ENCODE measurements around the gene VAT1L.
"Not testable (repeated sequence)": the region's sequence is repeated elsewhere in the genome, so short reads cannot be mapped to it uniquely, and the experiment has no call there.

VAT1L gene

GRCh38 chr16:77955127-77955526 is 166.8 kb downstream of the VAT1L start:
- DNase-seq (ENCODE audit: low read depth), result no peak

GRCh38 chr16:77956231-77956630 is 167.9 kb downstream of the VAT1L start:
- no peak for DNase-seq (ENCODE audit: low read depth)

DNA sequence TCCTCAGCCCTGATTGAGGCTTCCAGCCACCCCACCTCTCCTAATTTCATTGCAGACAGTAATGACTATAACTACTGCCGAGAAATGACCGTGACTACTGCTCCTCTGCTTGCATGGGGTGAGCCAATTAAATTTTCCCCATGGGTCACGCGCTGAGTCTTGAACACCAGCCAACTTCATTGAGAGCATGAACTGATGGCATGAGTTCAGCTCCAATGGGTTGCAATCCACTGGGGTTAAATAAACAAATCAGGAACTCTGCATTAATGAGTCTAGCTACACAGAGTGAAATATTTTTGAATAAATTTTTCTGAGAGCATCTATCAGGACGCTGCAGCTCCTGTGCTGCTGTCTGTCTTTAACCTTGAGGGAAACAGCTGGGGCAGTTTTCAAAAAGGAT is 172.4 kb downstream of the VAT1L start:
- no peak for DNase-seq (ENCODE audit: low read depth)

DNA sequence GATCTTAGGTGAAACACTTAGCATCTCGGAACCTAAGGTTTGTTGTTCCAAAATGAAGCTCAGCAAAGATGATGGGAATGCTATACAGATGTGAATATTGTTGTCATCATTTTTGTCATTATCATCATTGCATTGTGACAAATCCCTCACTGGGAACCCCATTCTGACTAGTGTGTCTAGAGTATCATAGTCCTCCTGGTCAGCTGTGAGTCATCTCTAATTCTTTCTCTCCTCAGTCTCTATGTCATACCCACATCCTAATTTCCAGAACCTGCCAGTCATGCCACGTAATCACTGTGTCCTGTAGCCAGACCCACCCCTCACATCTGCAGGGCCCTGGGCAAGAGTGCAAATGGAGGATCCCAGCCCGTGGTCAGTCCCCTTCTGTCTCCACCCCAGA is 173.4 kb downstream of the VAT1L start:
- no peak for DNase-seq (ENCODE audit: low read depth)

- no peak for DNase-seq (ENCODE audit: low read depth)
Observed at GRCh38 chr16:77962689-77963088, 174.3 kb downstream of the VAT1L start.

- no peak for DNase-seq (ENCODE audit: low read depth)
Observed at GRCh38 chr16:77963185-77964044, 175.1 kb downstream of the VAT1L start.

GRCh38 chr16:77965346-77965745 is 177.0 kb downstream of the VAT1L start:
- DNase-seq (ENCODE audit: low read depth), result no peak

DNA sequence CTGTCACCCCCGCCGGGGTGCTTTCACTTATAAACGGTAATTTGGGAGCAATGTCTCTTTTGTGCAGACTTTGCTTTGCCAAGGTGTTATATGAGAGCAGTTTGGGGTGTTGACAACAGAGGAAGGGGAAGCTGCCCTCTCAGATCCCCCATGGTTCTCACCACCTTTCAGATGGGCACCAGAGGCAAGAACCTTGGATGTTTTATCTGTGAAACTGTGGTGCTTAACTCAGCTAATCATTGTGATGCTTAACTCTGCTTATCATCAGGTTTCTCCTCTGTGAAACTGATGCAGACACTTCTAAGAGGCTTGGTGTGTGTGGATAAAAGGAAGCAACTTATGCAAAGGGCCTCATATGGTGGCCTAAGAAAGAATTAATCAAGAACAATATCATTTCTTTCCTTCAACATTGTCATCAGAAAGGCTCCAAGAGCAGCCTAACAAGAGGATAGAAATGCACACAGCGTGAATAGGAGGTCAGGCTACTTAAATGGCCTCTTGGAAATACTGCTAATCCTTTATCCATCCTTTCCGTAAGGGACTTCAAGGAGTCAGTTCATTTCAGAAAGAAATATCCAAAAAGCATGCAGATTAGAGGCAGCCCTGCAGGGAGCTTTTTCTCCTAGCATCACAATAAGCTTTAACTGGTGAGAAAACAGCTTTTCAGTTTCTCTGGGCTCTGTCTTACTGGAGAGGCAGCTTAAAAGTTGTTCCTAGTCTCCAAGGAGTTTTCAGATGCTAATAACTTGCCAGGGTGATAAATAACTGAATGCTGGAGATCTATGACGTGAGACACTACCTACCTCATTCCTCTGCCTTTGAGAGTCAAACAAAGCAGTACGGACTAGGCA is 178.9 kb downstream of the VAT1L start:
- no peak for DNase-seq (ENCODE audit: low read depth)

GRCh38 chr16:77969861-77970260 is 181.5 kb downstream of the VAT1L start:
- no peak for DNase-seq (ENCODE audit: low read depth)

DNA sequence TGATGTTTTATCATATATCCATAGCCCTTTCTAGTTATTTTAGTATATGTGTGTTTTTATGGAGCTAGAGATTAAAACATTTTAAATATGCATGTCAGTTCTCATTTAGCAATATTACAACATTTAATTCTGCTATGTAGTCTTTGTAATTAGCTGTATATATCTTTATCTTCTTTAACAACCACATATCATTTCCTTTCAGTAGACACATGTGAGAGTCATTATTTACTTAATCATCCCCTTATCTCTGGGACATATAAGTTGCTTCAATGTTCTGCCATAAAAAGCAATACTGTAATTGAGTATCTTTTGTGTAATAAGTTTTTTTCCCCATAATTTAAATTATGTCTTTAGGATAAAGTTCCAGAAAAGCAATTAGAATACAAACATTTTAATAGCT is 182.0 kb downstream of the VAT1L start:
- DNase-seq (ENCODE audit: low read depth), result no peak

- peak; percentile 63 for DNase-seq (ENCODE audit: low read depth)
Observed at GRCh38 chr16:77971306-77972061, 183.1 kb downstream of the VAT1L start.

DNA sequence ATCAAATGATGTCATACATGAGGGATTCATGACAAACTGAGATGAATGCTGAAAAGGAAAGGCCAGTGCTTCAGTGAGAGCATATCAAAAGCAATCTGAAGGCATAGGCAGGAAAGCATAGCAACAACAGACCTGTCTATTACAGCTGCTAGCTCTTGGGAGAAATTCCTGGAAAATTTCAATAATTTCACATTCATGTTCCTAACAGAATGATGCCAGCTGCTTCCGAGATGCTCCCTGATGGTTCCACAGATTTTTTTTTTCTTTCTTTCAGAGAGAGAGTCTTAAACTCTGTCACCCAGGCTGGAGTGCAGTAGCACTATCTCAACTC is 183.7 kb downstream of the VAT1L start:
- no peak for DNase-seq (ENCODE audit: low read depth)

GRCh38 chr16:77974883-77975282 is 186.5 kb downstream of the VAT1L start:
- no peak for DNase-seq (ENCODE audit: low read depth)

GRCh38 chr16:77975942-77976341 is 187.6 kb downstream of the VAT1L start:
- no peak for DNase-seq (ENCODE audit: low read depth)

DNA sequence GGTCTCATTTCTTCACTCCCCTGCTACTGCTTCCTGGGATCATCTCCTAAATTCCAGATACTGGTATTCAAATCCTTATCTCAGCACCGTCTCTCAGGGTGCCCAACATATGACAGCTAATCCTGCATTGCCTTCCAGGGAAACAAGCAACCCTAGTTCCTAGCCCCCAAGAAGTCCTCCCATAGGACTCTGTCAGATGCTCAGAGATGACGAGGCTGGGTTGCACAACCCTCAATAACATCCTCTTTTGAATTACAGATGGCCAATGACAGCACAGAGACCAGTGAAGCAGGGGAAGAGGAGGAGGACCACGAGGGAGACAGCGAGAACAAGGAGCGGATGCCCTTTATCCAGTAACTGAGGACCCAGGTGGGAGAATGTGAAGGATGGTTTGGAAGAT is 189.0 kb downstream of the VAT1L start:
- DNase-seq (ENCODE audit: low read depth), result no peak

DNA sequence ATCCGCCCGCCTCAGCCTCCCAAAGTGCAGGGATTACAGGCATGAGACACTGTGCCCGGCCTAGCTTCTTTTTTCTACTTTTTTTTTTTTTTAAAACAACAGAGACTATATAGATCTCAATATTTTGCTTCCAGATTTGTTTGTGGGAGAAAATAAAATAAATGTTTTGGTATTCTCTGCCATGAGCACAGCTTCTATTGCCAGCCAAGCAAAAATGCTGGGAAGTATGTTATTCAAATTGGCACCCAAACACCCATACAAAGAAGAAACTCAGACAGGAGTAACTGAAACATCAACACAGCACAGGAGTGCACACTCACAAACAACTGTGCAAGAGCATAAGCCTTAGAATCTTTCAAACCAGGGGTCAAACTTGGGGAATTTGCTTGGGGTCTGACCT is 196.7 kb downstream of the VAT1L start:
- no peak for DNase-seq (ENCODE audit: low read depth)

- no peak for DNase-seq (ENCODE audit: low read depth)
Observed at GRCh38 chr16:77986011-77986740, 197.8 kb downstream of the VAT1L start.

GRCh38 chr16:77987810-77988209 is 199.4 kb downstream of the VAT1L start:
- DNase-seq (ENCODE audit: low read depth), result no peak

DNA sequence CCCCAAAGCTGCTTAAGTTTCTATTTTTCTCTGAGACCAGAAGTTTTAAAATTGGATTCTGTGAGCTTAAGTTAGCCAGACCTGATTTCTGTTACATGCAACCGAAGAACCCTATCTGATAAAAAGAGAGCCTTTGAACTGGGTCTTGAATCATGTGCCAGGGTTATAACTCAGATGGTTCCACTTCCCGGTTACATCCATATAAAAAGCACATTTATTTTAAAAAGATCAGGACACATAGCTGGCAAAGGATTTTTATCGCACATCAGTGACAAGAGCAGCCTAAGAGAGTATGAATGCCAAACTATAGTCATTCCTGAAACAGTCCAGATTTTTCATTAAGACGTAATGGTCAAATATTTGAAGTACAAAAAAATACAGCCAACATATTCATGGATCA is 201.5 kb downstream of the VAT1L start:
- no peak for DNase-seq (ENCODE audit: low read depth)

GRCh38 chr16:77991701-77992100 is 203.3 kb downstream of the VAT1L start:
- no peak for DNase-seq (ENCODE audit: low read depth)

DNA sequence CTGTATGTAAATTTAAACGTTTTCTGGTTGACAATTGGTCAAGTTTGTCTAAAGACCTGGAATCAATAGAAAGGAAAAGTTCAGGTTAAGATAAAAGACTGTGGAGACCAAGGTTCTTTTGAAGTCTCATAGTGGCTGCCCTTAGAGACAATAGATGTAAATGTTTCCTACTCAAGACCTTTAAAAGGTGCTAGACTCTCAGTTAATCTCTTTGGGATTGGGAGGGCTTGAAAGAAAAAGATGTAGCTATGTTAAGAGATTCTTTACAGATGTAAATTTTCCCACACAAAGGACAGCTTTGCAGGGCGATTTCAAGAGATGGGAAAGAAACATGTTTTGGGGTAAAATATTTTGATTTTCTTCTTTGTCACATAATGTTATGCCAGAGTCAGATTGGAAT is 204.0 kb downstream of the VAT1L start:
- not testable (repeated sequence) for DNase-seq (ENCODE audit: low read depth)

All from stimulated activated CD8-positive, alpha-beta memory T cell treated with anti-CD3 and anti-CD28 coated beads, Interleukin-7, amount 100 ng/mL, for 24 hours (primary cell).